Measurements from ENCODE around the gene CCNB2.

The CCNB2 gene

DNA sequence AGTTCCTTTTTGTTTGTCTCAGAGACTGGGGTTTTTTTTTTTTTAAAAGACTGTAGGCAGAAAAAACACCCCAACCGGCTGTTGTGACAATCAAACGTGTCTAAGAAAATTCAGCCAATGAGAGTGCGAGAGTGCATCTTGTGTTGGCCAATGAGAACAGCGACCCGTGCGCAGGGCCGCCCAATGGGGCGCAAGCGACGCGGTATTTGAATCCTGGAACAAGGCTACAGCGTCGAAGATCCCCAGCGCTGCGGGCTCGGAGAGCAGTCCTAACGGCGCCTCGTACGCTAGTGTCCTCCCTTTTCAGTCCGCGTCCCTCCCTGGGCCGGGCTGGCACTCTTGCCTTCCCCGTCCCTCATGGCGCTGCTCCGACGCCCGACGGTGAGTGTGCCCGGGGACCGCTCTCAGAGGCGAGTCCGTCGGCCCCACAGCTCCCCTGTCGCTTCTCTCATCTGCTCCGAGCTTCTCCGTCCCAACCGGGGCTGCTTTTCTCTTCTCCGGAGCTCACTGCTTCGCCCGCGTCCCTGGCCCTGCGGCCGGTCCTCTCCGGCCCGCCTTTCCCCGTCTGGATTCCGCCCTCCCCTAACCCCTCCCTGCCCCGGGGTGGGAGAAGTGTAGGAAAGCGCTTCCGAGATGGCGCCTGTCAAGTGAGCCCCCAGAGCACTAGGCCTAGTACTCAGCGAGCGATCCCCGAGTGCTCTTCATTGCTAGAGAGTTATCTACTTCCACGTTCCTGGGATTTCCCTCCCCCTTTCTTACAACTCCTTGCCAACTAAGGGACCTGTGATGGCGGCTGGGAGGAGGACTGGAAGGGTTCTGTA is at the start of gene CCNB2:
CCNB2 (plus strand) TSS at position 235 of the 821 bp plus-strand sequence; CDS start at position 358, 123 bp downstream.
- DNase-seq (ENCODE audit: low read depth) = peak; percentile 94
- peak within 1 kb of the TSS; percentile 93 for H3K4me3 ChIP-seq (ENCODE audit: low read depth, low read length)
- TF ChIP-seq, protein P1, sequence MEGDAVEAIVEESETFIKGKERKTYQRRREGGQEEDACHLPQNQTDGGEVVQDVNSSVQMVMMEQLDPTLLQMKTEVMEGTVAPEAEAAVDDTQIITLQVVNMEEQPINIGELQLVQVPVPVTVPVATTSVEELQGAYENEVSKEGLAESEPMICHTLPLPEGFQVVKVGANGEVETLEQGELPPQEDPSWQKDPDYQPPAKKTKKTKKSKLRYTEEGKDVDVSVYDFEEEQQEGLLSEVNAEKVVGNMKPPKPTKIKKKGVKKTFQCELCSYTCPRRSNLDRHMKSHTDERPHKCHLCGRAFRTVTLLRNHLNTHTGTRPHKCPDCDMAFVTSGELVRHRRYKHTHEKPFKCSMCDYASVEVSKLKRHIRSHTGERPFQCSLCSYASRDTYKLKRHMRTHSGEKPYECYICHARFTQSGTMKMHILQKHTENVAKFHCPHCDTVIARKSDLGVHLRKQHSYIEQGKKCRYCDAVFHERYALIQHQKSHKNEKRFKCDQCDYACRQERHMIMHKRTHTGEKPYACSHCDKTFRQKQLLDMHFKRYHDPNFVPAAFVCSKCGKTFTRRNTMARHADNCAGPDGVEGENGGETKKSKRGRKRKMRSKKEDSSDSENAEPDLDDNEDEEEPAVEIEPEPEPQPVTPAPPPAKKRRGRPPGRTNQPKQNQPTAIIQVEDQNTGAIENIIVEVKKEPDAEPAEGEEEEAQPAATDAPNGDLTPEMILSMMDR (IDR thresholded peaks at IDR 0.05; ENCODE audit: low read depth, low read length, missing control alignments) = no peak

DNA sequence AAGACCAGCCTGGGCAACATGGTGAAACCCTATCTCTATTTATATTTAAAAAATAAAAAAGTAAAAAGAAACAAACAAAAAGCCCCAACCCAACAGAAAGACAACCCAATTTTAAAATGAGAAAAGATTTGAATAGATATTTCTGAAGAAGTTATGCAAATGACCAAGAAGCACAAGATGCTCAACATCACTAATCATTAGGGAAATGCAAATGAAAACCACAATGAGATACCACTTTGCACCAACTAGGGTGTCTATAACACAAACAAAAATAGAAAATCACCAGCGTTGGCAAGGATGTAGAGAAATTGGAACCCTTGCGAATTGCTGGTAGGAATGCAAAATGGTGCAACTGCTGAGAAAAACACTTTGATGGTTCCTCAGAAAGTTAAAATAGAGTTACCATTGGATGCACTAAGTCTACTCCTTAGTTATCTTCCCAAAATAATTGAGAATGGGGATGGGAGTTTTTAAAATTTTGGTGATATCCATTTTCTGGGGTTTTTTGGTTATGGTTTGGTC is 45.8 kb upstream of the CCNB2 start:
- H3K4me3 ChIP-seq (ENCODE audit: low read depth, low read length) = no peak overlapping the region
- DNase-seq (ENCODE audit: low read depth) = no peak
- TF ChIP-seq, protein P1 (IDR thresholded peaks at IDR 0.05; ENCODE audit: low read depth, low read length, missing control alignments) = no peak

DNA sequence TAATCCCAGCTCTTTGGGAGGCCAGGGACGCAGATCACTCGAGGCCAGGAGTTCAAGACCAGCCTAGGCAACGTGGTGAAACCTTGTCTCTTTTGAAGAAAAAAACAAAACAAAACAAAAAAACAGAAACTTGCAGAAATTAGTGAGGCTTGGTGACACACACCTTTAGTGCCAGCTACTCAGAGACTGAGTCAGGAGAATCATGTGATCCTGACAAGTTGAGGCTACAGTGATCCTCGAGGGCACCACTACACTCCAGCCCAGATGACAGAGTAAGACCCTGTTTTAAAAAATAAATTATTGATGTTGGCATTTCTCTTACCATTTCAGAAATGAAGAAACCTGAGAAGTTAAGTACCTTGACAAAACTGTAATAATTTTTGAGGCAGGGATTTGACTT is 44.6 kb upstream of the CCNB2 start:
- TF ChIP-seq, protein P1 (IDR thresholded peaks at IDR 0.05; ENCODE audit: low read depth, low read length, missing control alignments) = no peak
- no peak for DNase-seq (ENCODE audit: low read depth)
- H3K4me3 ChIP-seq (ENCODE audit: low read depth, low read length) = no peak overlapping the region

DNA sequence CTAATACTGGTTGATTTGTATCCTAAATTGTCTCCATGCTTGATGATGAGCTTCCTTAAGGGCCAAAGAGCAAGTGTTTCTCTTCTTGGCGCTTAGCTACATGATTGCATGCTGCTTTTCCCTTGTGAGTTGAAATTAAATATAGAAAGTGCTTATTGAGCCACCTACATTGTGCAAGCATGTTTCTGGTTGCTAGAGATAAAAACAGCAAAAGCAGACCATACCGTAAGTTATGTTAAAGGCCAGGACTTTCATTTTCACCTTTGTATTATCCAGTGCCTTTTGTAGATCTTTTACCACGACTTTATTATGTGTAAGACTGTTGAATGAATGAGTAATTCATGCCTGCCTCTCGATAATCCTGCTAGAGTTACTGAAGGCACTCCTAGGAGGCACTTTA is 41.9 kb upstream of the CCNB2 start:
- H3K4me3 ChIP-seq (ENCODE audit: low read depth, low read length) = no peak overlapping the region
- TF ChIP-seq, protein P1 (IDR thresholded peaks at IDR 0.05; ENCODE audit: low read depth, low read length, missing control alignments) = no peak
- DNase-seq (ENCODE audit: low read depth) = no peak

DNA sequence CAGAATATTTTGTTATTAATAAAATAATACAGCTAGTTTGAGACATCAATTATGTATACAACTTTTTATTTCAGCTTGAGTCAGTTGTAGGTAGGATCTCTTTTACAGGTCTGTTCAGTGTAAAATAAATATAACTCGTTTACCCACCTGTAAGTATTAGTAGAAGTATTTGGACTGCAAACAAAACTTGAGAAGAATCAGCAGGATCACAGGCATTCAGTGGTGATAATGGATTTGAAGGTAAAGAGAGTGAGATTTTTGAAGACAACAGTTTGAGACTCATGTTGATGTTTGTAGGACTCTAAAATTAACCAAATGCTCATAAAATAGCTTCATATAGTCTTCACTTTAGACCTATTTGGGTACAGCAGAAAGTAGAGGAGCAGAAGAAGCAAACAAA is 35.5 kb upstream of the CCNB2 start:
- H3K4me3 ChIP-seq (ENCODE audit: low read depth, low read length) = no peak overlapping the region
- no peak for DNase-seq (ENCODE audit: low read depth)
- TF ChIP-seq, protein P1 (IDR thresholded peaks at IDR 0.05; ENCODE audit: low read depth, low read length, missing control alignments) = no peak

GRCh38 chr15:59074607-59075006 is 30.3 kb upstream of the CCNB2 start:
- no peak for DNase-seq (ENCODE audit: low read depth)
- no peak overlapping the region for H3K4me3 ChIP-seq (ENCODE audit: low read depth, low read length)
- TF ChIP-seq, protein P1 (IDR thresholded peaks at IDR 0.05; ENCODE audit: low read depth, low read length, missing control alignments) = no peak
